ENCODE data around the gene HYAL2.

DNA sequence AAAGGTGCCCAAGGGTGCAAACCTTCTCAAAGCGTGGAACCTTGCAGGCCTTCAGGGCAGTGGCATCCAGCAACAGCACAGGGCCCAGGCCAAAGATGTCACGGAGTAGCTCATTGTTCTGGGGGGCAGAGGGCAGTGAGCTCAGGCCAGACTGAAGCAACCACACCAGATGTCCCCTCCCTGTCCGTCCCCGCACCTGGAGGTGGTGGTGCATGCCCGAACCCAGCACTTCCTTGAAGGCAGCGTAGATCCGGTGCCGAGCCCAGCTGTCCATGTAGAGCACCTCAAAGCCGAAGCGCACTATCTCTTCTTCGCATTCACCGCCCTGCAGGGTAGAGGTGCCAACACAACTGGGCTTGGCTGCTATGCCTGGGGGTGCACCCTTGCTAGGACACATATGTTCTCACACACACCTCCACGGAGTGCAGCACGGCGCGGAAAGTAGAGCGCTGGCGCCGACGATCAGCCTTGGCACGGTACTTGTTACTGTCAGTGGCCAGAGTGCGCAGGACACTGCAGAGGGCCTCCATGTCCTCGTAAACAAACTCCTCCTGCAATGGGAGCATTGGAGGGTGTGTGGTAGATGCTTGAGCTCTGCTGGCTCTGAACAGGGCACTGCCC lies 34.0 kb downstream of the HYAL2 start:
- TF ChIP-seq, protein P1, sequence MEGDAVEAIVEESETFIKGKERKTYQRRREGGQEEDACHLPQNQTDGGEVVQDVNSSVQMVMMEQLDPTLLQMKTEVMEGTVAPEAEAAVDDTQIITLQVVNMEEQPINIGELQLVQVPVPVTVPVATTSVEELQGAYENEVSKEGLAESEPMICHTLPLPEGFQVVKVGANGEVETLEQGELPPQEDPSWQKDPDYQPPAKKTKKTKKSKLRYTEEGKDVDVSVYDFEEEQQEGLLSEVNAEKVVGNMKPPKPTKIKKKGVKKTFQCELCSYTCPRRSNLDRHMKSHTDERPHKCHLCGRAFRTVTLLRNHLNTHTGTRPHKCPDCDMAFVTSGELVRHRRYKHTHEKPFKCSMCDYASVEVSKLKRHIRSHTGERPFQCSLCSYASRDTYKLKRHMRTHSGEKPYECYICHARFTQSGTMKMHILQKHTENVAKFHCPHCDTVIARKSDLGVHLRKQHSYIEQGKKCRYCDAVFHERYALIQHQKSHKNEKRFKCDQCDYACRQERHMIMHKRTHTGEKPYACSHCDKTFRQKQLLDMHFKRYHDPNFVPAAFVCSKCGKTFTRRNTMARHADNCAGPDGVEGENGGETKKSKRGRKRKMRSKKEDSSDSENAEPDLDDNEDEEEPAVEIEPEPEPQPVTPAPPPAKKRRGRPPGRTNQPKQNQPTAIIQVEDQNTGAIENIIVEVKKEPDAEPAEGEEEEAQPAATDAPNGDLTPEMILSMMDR (IDR thresholded peaks at IDR 0.05), result no peak
- no peak for TF ChIP-seq POLR2A (IDR thresholded peaks at IDR 0.05)
- TF ChIP-seq EP300 (IDR thresholded peaks at IDR 0.05), result no peak

Measured in ovary (tissue), 3 donors.